Measurements from ENCODE around the gene ATG3. TPM values are rescaled to one million over a fixed set of nuclear protein-coding genes. Genes with fewer than 3 reads are reported as not detected.
"Not testable (repeated sequence)": the region's sequence is repeated elsewhere in the genome, so short reads cannot be mapped to it uniquely, and the experiment has no call there.

ATG3 gene
- total RNA-seq, 1 donor from 2014 or later: 57.0 TPM

DNA sequence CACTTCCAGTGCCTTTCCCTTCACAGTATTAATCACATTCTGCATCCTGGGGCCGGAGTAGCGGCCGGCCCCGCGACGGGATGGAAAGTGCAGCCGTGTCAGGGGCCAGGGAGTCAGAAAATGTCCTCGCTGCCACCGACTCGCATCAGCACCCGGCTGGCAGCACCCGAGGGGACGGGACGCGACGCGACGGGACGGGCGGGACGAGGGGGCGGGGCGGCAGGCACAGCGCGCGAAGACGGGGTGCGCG, 353 bp downstream of the ATG3 start:
- DNase-seq (ENCODE audit: low spot score): peak; percentile 93

GRCh38 chr3:112560721-112561483, 860 bp downstream of the ATG3 start:
- no peak for DNase-seq (ENCODE audit: low spot score)

- DNase-seq (ENCODE audit: low spot score): no peak
Measured at GRCh38 chr3:112560307-112560706, 1.5 kb downstream of the ATG3 start.

GRCh38 chr3:112557976-112558375, 3.8 kb downstream of the ATG3 start:
- DNase-seq (ENCODE audit: low spot score): no peak

DNA sequence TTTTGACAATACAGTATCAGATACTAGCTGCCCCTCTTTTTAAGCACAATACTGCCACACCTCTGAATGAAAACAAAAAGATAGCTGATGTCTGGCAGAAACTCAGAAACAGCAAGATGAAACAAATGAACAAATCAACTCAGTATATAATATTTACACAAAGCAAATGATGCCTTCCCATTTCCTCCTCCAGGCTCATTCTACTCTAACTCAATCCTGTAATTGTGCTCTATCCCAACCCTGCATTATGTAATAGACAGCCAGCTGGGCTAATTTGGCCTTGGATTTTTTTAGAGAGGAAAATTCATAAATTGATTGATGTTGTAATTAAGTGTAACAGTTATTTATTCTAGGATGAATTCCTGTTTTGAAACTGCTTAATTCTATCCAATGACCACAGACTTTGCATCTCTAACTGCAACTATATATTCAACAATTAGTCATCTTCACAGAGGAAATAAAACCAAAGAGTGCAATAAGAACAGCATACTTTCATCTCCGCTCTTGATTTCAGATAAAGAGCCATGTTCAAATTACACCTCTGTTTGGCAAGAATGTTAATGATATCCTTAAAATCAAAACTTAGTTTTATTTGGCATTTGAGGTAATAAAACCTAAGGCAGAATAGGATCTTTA, 6.1 kb downstream of the ATG3 start:
- no peak for DNase-seq (ENCODE audit: low spot score)

DNA sequence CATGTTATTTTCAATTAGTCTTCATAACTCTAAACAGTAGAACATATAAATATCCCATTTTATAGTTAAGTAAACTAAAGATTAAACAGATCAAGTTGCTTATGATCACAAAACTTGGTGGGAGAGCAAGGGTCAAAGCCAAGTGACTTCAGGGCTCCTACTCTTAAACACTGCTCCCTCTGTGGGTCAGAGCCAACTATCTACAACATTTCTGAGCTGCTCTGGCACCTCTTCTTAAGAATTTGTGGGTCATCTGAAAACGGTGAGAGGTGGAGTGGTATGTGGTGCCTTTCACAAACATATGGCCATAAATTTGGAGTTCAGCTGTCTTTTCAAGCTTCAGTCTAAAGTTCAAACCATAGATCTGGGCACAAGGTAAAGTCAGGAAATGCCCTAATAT, 10.9 kb downstream of the ATG3 start:
- DNase-seq (ENCODE audit: low spot score): no peak

- DNase-seq (ENCODE audit: low spot score): no peak
Measured at GRCh38 chr3:112546216-112546759, 15.5 kb downstream of the ATG3 start.

- DNase-seq (ENCODE audit: low spot score): no peak
Measured at GRCh38 chr3:112539825-112540650, 21.7 kb downstream of the ATG3 start.

DNA sequence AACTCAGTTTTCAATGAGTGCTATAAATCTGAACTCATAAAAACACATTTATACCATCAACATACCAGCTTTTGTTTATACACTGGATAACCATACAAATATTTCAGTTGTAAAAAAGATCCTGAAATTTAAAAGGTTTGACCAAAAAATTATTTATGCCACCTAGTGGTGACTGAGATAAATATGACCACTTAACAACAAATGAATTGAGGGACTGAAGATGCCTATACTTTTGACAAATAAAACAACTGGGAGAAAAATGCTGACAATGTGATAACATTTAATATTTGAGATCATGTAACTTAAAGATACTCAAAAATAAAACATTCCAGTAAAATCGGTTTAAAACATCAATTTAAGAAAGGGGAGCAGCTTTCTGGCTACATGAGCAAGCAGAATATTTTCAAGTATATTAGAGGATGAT, 30.4 kb downstream of the ATG3 start:
- no peak for DNase-seq (ENCODE audit: low spot score)

GRCh38 chr3:112530573-112530972, 31.2 kb downstream of the ATG3 start:
- DNase-seq (ENCODE audit: low spot score): no peak

DNA sequence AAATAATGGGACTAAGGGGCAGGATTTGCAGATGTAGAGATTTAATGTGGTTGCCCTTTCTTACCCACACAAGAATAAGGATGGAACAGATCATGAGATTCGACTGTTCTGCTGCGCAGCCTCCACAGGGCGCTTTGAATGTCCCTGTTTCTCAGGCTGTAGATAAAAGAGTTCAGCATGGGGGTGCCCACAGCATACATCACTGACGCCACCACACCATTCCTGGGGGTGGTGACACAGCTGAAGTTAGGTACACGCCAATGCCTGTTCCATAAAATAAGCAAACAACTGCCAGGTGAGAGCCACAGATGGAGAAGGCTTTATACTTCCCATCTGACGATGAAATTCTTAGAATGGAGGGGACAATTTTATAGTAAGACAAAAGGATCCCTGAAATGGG, 37.6 kb downstream of the ATG3 start:
- not testable (repeated sequence) for DNase-seq (ENCODE audit: low spot score)

DNA sequence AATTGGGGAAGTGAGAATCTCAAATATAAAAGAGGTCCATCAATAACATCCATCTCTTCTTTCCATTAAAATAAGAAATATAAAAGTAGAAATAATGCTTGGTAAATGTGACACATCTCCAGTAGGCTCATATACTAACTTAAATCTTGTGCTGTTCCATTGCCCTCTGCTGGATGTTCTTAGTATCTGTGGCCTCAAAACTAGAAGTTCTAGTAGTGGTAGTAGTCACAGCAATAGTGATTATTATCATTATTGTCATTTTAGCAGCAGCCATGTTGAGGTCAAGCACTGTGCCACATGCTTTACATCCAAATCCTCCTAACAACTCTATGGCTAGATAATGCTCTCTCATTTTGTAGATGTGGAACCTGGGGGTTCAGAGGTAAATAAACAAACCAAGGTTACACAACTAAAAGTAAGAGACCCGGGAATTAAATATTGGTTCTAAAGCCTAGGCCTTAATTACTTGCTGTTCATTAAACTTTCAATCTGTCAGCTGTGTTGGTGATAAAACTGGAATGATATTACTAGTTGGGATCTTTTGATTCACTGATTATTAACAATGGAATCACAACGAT, 42.2 kb downstream of the ATG3 start:
- DNase-seq (ENCODE audit: low spot score): no peak

GRCh38 chr3:112518970-112519369, 42.8 kb downstream of the ATG3 start:
- DNase-seq (ENCODE audit: low spot score): not testable (repeated sequence)

- no peak for DNase-seq (ENCODE audit: low spot score)
Measured at GRCh38 chr3:112514527-112515128, 47.1 kb downstream of the ATG3 start.

DNA sequence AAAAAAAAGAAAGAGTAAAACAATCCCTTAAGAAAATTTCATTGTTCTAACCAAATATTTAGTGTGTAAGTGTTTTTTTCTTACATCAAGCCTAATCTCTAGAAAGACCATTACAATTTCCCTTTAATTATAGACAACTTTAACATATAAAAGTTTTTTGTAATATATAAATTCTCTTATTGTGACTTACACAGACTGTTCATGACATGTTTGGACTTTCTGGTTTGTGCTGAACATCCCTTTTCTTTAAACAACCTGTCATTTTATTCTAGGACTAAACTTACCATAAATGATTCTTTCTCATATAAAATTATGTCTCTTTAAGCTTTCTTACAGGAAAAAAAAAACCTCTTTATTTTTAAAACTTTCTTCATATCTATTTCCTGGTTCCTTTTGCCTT, 49.4 kb downstream of the ATG3 start:
- no peak for DNase-seq (ENCODE audit: low spot score)

GRCh38 chr3:112508860-112509259, 52.9 kb downstream of the ATG3 start:
- DNase-seq (ENCODE audit: low spot score): no peak

- no peak for DNase-seq (ENCODE audit: low spot score)
Measured at GRCh38 chr3:112508261-112508660, 53.5 kb downstream of the ATG3 start.

GRCh38 chr3:112505907-112506306, 55.9 kb downstream of the ATG3 start:
- no peak for DNase-seq (ENCODE audit: low spot score)

- no peak for DNase-seq (ENCODE audit: low spot score)
Measured at GRCh38 chr3:112504123-112504522, 57.6 kb downstream of the ATG3 start.

DNA sequence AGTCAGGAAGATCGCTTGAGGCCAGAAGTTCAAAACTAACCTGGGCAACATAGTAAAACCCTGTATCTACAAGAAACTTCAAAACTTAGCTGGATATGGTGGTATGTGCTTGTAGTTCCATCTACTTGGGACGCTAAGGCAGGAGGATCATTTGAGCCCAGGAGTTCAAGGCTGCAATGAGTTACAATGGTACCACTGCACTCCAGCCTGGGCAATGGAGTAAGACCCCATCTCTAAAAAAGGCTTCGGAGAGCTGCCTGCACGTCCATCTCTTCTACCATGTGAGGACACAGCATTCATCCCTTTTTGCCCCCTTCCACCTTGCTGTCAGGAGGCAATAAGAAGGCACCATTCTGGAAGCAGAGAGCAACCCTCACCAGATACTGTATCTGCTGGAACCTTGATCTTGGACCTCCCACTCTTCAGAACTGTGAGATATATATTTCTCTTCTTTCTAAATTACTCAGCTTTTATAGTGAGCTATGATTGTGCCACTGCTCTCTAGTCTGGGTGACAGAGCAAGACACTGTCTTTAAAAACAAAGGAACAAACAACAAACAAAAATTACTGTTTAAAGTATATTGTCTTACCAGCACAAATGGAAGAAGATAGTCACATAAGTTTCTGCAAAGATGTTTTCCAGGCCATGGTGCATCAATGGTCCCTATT, 58.3 kb downstream of the ATG3 start:
- no peak for DNase-seq (ENCODE audit: low spot score)

DNA sequence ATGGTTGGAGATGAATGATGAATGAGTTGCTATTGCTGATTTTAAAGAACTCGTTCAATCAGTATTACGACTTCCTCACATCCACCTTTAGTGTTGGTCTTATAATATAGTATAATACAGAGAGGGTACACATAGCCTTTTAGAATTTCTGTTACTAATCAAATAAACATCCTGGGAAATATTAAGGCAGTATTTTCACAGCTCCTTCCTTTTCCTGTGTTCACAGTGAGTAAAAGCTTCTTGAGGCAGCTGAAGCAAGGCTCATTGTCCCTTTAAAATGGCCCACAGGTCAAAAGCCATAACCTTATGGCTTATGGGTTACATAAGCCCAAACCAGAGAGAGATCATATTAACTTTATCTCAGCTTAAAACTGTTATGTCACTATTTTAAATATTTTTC, 61.1 kb downstream of the ATG3 start:
- DNase-seq (ENCODE audit: low spot score): no peak

Measured in mesenteric fat pad (tissue), 1 donor.